ENCODE data around the gene TGFBR3.

Gene TGFBR3

GRCh38 chr1:91806181-91806768 lies 79.7 kb downstream of the TGFBR3 start:
- H2AFZ ChIP-seq (ENCODE audit: insufficient read depth, low read length, poor library complexity) = no peak overlapping the region
- no peak overlapping the region for H3K4ac ChIP-seq (ENCODE audit: low read depth, low read length)
- no peak overlapping the region for H3K27ac ChIP-seq (ENCODE audit: low read depth, low read length)
- H3K79me1 ChIP-seq (ENCODE audit: low read length) = no peaks in the 10 kb centered on the region
- no peak overlapping the region for H2BK5ac ChIP-seq (ENCODE audit: low read depth, low read length, poor library complexity)
- H3K79me2 ChIP-seq (ENCODE audit: control insufficient read depth, insufficient read depth, low read length, poor library complexity) = no peaks in the 10 kb centered on the region
- H3K18ac ChIP-seq (ENCODE audit: low read length) = no peak overlapping the region
- H3K9me3 ChIP-seq (ENCODE audit: insufficient read depth, low read depth, low read length) = no peaks in the 10 kb centered on the region
- H3K4me2 ChIP-seq (ENCODE audit: low read length) = no peak overlapping the region
- H3K4me1 ChIP-seq (ENCODE audit: control insufficient read depth in 1 of 2, insufficient read depth in 2 of 2, low read length in 2 of 2) = peaks cover 2 to 4% of the 10 kb centered on the region in 2 experiments
- no CpG with 5 or more reads among the region's 8 CpGs for WGBS (ENCODE audit: extremely low coverage, insufficient coverage, insufficient read length)
- no peak overlapping the region for H3K4me3 ChIP-seq (ENCODE audit: low read depth, low read length)
- H3K9ac ChIP-seq (ENCODE audit: low read length) = no peak overlapping the region
- H3K36me3 ChIP-seq (ENCODE audit: control insufficient read depth in 1 of 2, insufficient read depth in 2 of 2, low read length in 2 of 2) = no peaks in the 10 kb centered on the region
- no peak overlapping the region for H2BK120ac ChIP-seq (ENCODE audit: insufficient read depth, low read length, poor library complexity)
- H4K91ac ChIP-seq (ENCODE audit: low read depth, low read length) = no peak overlapping the region
- no peak overlapping the region for H3K23ac ChIP-seq (ENCODE audit: low read length)
- no peaks in the 10 kb centered on the region for H3K27me3 ChIP-seq (ENCODE audit: insufficient read depth, low read length)
- H2AK5ac ChIP-seq (ENCODE audit: low read length) = no peak overlapping the region
- no peak overlapping the region for H4K8ac ChIP-seq (ENCODE audit: low read depth, low read length)
- peak in 1 of 2 donors; percentile 26 for DNase-seq
- H4K12ac ChIP-seq (ENCODE audit: low read depth, low read length) = no peak overlapping the region
- H3K14ac ChIP-seq (ENCODE audit: low read length) = no peak overlapping the region
- H2BK12ac ChIP-seq (ENCODE audit: low read length) = no peak overlapping the region

- DNase-seq = peak in 1 of 2 donors; percentile 22
- Histone ChIP-seq H4K8ac (ENCODE audit: low read depth, low read length) (no peak overlapping the region), H2AK5ac (ENCODE audit: low read length) (no peak overlapping the region), H3K27ac (ENCODE audit: low read depth, low read length) (no peak overlapping the region), H3K9me3 (ENCODE audit: insufficient read depth, low read depth, low read length) (no peaks in the 10 kb centered on the region), H2AFZ (ENCODE audit: insufficient read depth, low read length, poor library complexity) (no peak overlapping the region), H3K9ac (ENCODE audit: low read length) (no peak overlapping the region), H3K4me3 (ENCODE audit: low read depth, low read length) (no peak overlapping the region), H4K12ac (ENCODE audit: low read depth, low read length) (no peak overlapping the region), H3K36me3 (ENCODE audit: control insufficient read depth in 1 of 2, insufficient read depth in 2 of 2, low read length in 2 of 2) (no peaks in the 10 kb centered on the region), H2BK120ac (ENCODE audit: insufficient read depth, low read length, poor library complexity) (no peak overlapping the region), H3K18ac (ENCODE audit: low read length) (no peak overlapping the region), H4K91ac (ENCODE audit: low read depth, low read length) (no peak overlapping the region), H3K4me2 (ENCODE audit: low read length) (no peak overlapping the region), H3K79me2 (ENCODE audit: control insufficient read depth, insufficient read depth, low read length, poor library complexity) (no peaks in the 10 kb centered on the region), H3K79me1 (ENCODE audit: low read length) (no peaks in the 10 kb centered on the region), H3K4me1 (ENCODE audit: control insufficient read depth in 1 of 2, insufficient read depth in 2 of 2, low read length in 2 of 2) (peaks cover 2 to 4% of the 10 kb centered on the region in 2 experiments), H2BK12ac (ENCODE audit: low read length) (no peak overlapping the region), H3K27me3 (ENCODE audit: insufficient read depth, low read length) (no peaks in the 10 kb centered on the region), H3K14ac (ENCODE audit: low read length) (no peak overlapping the region), H3K23ac (ENCODE audit: low read length) (no peak overlapping the region), H3K4ac (ENCODE audit: low read depth, low read length) (no peak overlapping the region), H2BK5ac (ENCODE audit: low read depth, low read length, poor library complexity) (no peak overlapping the region)
- no CpG with 5 or more reads among the region's 8 CpGs for WGBS (ENCODE audit: extremely low coverage, insufficient coverage, insufficient read length)
Observed at GRCh38 chr1:91805311-91805801, 80.6 kb downstream of the TGFBR3 start.

- Histone ChIP-seq H3K27me3 (ENCODE audit: insufficient read depth, low read length) (no peaks in the 10 kb centered on the region), H4K12ac (ENCODE audit: low read depth, low read length) (no peak overlapping the region), H2BK120ac (ENCODE audit: insufficient read depth, low read length, poor library complexity) (no peak overlapping the region), H3K9ac (ENCODE audit: low read length) (no peak overlapping the region), H3K23ac (ENCODE audit: low read length) (no peak overlapping the region), H3K14ac (ENCODE audit: low read length) (no peak overlapping the region), H2AK5ac (ENCODE audit: low read length) (no peak overlapping the region), H4K8ac (ENCODE audit: low read depth, low read length) (no peak overlapping the region), H3K36me3 (ENCODE audit: control insufficient read depth in 1 of 2, insufficient read depth in 2 of 2, low read length in 2 of 2) (no peaks in the 10 kb centered on the region), H3K79me2 (ENCODE audit: control insufficient read depth, insufficient read depth, low read length, poor library complexity) (no peaks in the 10 kb centered on the region), H3K79me1 (ENCODE audit: low read length) (no peaks in the 10 kb centered on the region), H3K9me3 (ENCODE audit: insufficient read depth, low read depth, low read length) (no peaks in the 10 kb centered on the region), H3K4me2 (ENCODE audit: low read length) (no peak overlapping the region), H4K91ac (ENCODE audit: low read depth, low read length) (no peak overlapping the region), H3K4ac (ENCODE audit: low read depth, low read length) (no peak overlapping the region), H2BK5ac (ENCODE audit: low read depth, low read length, poor library complexity) (no peak overlapping the region), H3K18ac (ENCODE audit: low read length) (no peak overlapping the region), H3K4me1 (ENCODE audit: control insufficient read depth in 1 of 2, insufficient read depth in 2 of 2, low read length in 2 of 2) (peaks cover 2 to 4% of the 10 kb centered on the region in 2 experiments), H3K4me3 (ENCODE audit: low read depth, low read length) (no peak overlapping the region), H2AFZ (ENCODE audit: insufficient read depth, low read length, poor library complexity) (no peak overlapping the region), H2BK12ac (ENCODE audit: low read length) (no peak overlapping the region), H3K27ac (ENCODE audit: low read depth, low read length) (no peak overlapping the region)
- peak; percentile 85 for DNase-seq
- no CpG with 5 or more reads among the region's 13 CpGs for WGBS (ENCODE audit: extremely low coverage, insufficient coverage, insufficient read length)
Observed at GRCh38 chr1:91804546-91805023, 81.4 kb downstream of the TGFBR3 start.

- no CpG with 5 or more reads among the region's 6 CpGs for WGBS (ENCODE audit: extremely low coverage, insufficient coverage, insufficient read length)
- no peak for DNase-seq
- no peak overlapping the region for H3K9ac ChIP-seq (ENCODE audit: low read length)
- H3K4me3 ChIP-seq (ENCODE audit: low read depth, low read length) = no peak overlapping the region
- no peak overlapping the region for H4K8ac ChIP-seq (ENCODE audit: low read depth, low read length)
- H3K4me1 ChIP-seq (ENCODE audit: control insufficient read depth in 1 of 2, insufficient read depth in 2 of 2, low read length in 2 of 2) = peaks cover 2 to 4% of the 10 kb centered on the region in 2 experiments
- H3K79me2 ChIP-seq (ENCODE audit: control insufficient read depth, insufficient read depth, low read length, poor library complexity) = no peaks in the 10 kb centered on the region
- H2BK120ac ChIP-seq (ENCODE audit: insufficient read depth, low read length, poor library complexity) = no peak overlapping the region
- H3K27ac ChIP-seq (ENCODE audit: low read depth, low read length) = no peak overlapping the region
- no peaks in the 10 kb centered on the region for H3K79me1 ChIP-seq (ENCODE audit: low read length)
- no peak overlapping the region for H3K4ac ChIP-seq (ENCODE audit: low read depth, low read length)
- H4K91ac ChIP-seq (ENCODE audit: low read depth, low read length) = no peak overlapping the region
- no peak overlapping the region for H3K4me2 ChIP-seq (ENCODE audit: low read length)
- H3K36me3 ChIP-seq (ENCODE audit: control insufficient read depth in 1 of 2, insufficient read depth in 2 of 2, low read length in 2 of 2) = no peaks in the 10 kb centered on the region
- H3K23ac ChIP-seq (ENCODE audit: low read length) = no peak overlapping the region
- H2AFZ ChIP-seq (ENCODE audit: insufficient read depth, low read length, poor library complexity) = no peak overlapping the region
- H3K18ac ChIP-seq (ENCODE audit: low read length) = no peak overlapping the region
- no peak overlapping the region for H2BK5ac ChIP-seq (ENCODE audit: low read depth, low read length, poor library complexity)
- no peak overlapping the region for H2AK5ac ChIP-seq (ENCODE audit: low read length)
- no peak overlapping the region for H4K12ac ChIP-seq (ENCODE audit: low read depth, low read length)
- H2BK12ac ChIP-seq (ENCODE audit: low read length) = no peak overlapping the region
- H3K9me3 ChIP-seq (ENCODE audit: insufficient read depth, low read depth, low read length) = no peaks in the 10 kb centered on the region
- no peaks in the 10 kb centered on the region for H3K27me3 ChIP-seq (ENCODE audit: insufficient read depth, low read length)
- H3K14ac ChIP-seq (ENCODE audit: low read length) = no peak overlapping the region
Observed at GRCh38 chr1:91803847-91804545, 82.0 kb downstream of the TGFBR3 start.

Data from trophoblast cell (in vitro differentiated cells and primary cell).